Neuronal stem cell (in vitro differentiated cells): ENCODE measurements around the gene CACNA1H.

Source experiments
- DNase-seq: peaks from one replicate; pipeline ENCODE4 v3.0.0-alpha.2; 2013; ENCODE audit warnings: low spot score
- H2AFZ ChIP-seq: one replicate; pipeline ENCODE4 v1.6.1; 2013; ENCODE audit warnings: mild to moderate bottlenecking, low read length, inconsistent platforms
- H2AK5ac ChIP-seq: 2 replicates; pipeline ENCODE4 v1.6.1; 2013; ENCODE audit warnings: low read depth, mild to moderate bottlenecking, inconsistent platforms, low read length, moderate library complexity, mixed read lengths
- H2BK120ac ChIP-seq: 2 replicates; pipeline ENCODE4 v1.6.1; 2013; ENCODE audit warnings: low read depth, mild to moderate bottlenecking, inconsistent platforms, low read length, moderate library complexity, mixed read lengths
- H2BK12ac ChIP-seq: one replicate; pipeline ENCODE4 v1.6.1; 2013; ENCODE audit warnings: low read length, inconsistent platforms
- H2BK15ac ChIP-seq: 2 replicates; pipeline ENCODE4 v1.6.1; 2013; ENCODE audit warnings: mild to moderate bottlenecking, low read length, inconsistent platforms, mixed read lengths
- H2BK5ac ChIP-seq: one replicate; pipeline ENCODE4 v1.6.1; 2013; ENCODE audit warnings: inconsistent platforms, mild to moderate bottlenecking, low read length, moderate library complexity
- H3K14ac ChIP-seq: one replicate; pipeline ENCODE4 v1.6.1; 2013; ENCODE audit warnings: low read length, inconsistent platforms
- H3K18ac ChIP-seq: 2 replicates; pipeline ENCODE4 v1.6.1; 2013; ENCODE audit warnings: low read length, inconsistent platforms
- H3K23ac ChIP-seq: 2 replicates; pipeline ENCODE4 v1.6.1; 2013; ENCODE audit warnings: low read depth, mild to moderate bottlenecking, mixed read lengths, low read length, inconsistent platforms; ENCODE audit not compliant: poor library complexity
- H3K27ac ChIP-seq: replicated peaks from 3 replicates; pipeline ENCODE4 v1.5.1; 2013; ENCODE audit warnings: low read length, inconsistent platforms
- H3K27me3 ChIP-seq, 3 experiments: 2 replicates each; pipeline ENCODE4 v1.6.1; 2013; ENCODE audit warnings: low read length in 3 of 3, mild to moderate bottlenecking in 2 of 3, inconsistent platforms in 1 of 3, low read depth in 1 of 3, mixed read lengths in 1 of 3, moderate library complexity in 1 of 3; ENCODE audit not compliant: control insufficient read depth in 3 of 3, insufficient read depth in 3 of 3
- H3K36me3 ChIP-seq, 2 donors: replicated peaks in 1 of 2; 2 replicates each; pipeline ENCODE4 v1.6.1; 2013; ENCODE audit warnings: low read length in 2 of 2; ENCODE audit not compliant: control insufficient read depth in 2 of 2, insufficient read depth in 2 of 2
- H3K4ac ChIP-seq: 2 replicates; pipeline ENCODE4 v1.6.1; 2013; ENCODE audit warnings: inconsistent platforms, mild to moderate bottlenecking, low read length, moderate library complexity
- H3K4me1 ChIP-seq, 2 donors: 1 replicate in 1 of 2; 2 replicates in 1 of 2; pipeline ENCODE4 v1.6.1; 2013; ENCODE audit warnings: low read length in 2 of 2, low read depth in 1 of 2; ENCODE audit not compliant: control insufficient read depth in 2 of 2, insufficient read depth in 1 of 2
- H3K4me2 ChIP-seq: one replicate; pipeline ENCODE4 v1.6.1; 2013; ENCODE audit warnings: mild to moderate bottlenecking, low read length, inconsistent platforms; ENCODE audit not compliant: insufficient read depth, poor library complexity, severe bottlenecking
- H3K4me3 ChIP-seq, 2 donors: 2 replicates each; pipeline ENCODE4 v1.5.1; 2013; ENCODE audit warnings: low read length in 2 of 2, mild to moderate bottlenecking in 2 of 2, inconsistent platforms in 1 of 2, moderate library complexity in 1 of 2
- H3K79me1 ChIP-seq: one replicate; pipeline ENCODE4 v1.6.1; 2013; ENCODE audit warnings: low read depth, mild to moderate bottlenecking, inconsistent platforms, low read length, moderate library complexity
- H3K9ac ChIP-seq: one replicate; pipeline ENCODE4 v1.6.1; 2013; ENCODE audit warnings: mild to moderate bottlenecking, low read depth, low read length, inconsistent platforms; ENCODE audit not compliant: poor library complexity
- H3K9me3 ChIP-seq, 2 donors: replicated peaks in 1 of 2; 2 replicates each; pipeline versions ENCODE3 to v1.6.1; 2013; ENCODE audit warnings: low read length in 2 of 2, mild to moderate bottlenecking in 2 of 2, inconsistent platforms in 1 of 2, low read depth in 1 of 2, mixed read lengths in 1 of 2, moderate library complexity in 1 of 2; ENCODE audit not compliant: control insufficient read depth in 2 of 2, insufficient read depth in 1 of 2
- H4K8ac ChIP-seq: one replicate; pipeline ENCODE4 v1.6.1; 2013; ENCODE audit warnings: low read depth, mild to moderate bottlenecking, inconsistent platforms, low read length, moderate library complexity
- H4K91ac ChIP-seq: one replicate; pipeline ENCODE4 v1.6.1; 2013; ENCODE audit warnings: low read length, low read depth, mild to moderate bottlenecking, inconsistent platforms; ENCODE audit not compliant: poor library complexity
- WGBS, 2 donors: extraction: QIAGEN DNeasy Blood & Tissue Kit; methylation state at CpG; one replicate each; pipeline ENCODE4 v1.1.7; 2013; ENCODE audit warnings: missing lambda C conversion rate in 2 of 2, mixed read lengths in 1 of 2; ENCODE audit not compliant: insufficient read length in 2 of 2, insufficient replicate concordance in 1 of 2; ENCODE audit errors: extremely low coverage in 2 of 2; 5-methylcytosine and 5-hydroxymethylcytosine counted together

The CACNA1H gene

DNA sequence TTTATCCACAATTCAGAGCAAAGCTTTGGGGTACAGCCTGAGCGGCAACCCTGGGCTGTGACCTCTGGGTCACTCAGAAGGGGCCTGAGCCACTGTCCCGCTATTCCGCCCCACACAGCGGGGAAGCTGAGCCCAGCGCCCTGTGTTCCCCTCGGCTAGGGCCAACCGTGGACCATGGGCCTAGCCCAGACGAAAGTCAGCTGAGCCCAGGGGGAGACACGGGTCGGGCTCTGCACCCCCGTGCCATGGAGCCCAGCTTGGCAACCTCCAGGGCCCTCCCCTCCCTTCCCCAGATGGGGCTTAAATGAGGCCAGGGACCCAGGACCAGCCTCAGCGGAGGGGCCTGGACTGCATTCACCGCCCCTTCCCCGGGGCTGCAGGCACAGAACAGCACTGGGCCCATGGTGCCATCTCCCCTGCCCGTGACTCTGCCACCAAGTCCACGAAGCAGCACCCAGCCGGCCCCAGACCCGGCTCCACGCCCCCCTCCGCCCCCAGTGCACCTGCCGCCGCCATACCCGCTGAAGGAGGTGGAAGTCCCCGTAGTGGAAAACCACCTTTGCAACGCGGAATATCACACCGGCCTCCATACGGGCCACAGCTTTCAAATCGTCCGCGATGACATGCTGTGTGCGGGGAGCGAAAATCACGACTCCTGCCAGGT is 104.8 kb downstream of the CACNA1H start:
- Histone ChIP-seq H3K4me2 (no peak overlapping the region), H3K4me3 (no peak overlapping the region), H3K4ac (no peak overlapping the region), H3K27me3 (peaks cover 11 to 54% (median 38%) of the 10 kb centered on the region in 3 experiments), H2BK5ac (no peak overlapping the region), H3K36me3 (no peaks in the 10 kb centered on the region), H3K9ac (peak overlapping the region; percentile 44), H3K9me3 (no peaks in the 10 kb centered on the region), H2AK5ac (peak overlapping the region; percentile 92), H2BK15ac (peak overlapping the region; percentile 85), H3K4me1 (peaks cover 0 to 2% of the 10 kb centered on the region in 2 donors), H3K18ac (peak overlapping the region; percentile 38), H4K91ac (no peak overlapping the region), H3K23ac (peak overlapping the region; percentile 20), H3K14ac (peak overlapping the region; percentile 21), H2BK12ac (no peak overlapping the region), H2BK120ac (no peak overlapping the region), H3K79me1 (peaks cover 4% of the 10 kb centered on the region), H4K8ac (peak overlapping the region; percentile 6), H2AFZ (no peak overlapping the region), H3K27ac (no peak overlapping the region)
- no CpG with 5 or more reads among the region's 34 CpGs for WGBS, 2 donors
- DNase-seq, result no peak

DNA sequence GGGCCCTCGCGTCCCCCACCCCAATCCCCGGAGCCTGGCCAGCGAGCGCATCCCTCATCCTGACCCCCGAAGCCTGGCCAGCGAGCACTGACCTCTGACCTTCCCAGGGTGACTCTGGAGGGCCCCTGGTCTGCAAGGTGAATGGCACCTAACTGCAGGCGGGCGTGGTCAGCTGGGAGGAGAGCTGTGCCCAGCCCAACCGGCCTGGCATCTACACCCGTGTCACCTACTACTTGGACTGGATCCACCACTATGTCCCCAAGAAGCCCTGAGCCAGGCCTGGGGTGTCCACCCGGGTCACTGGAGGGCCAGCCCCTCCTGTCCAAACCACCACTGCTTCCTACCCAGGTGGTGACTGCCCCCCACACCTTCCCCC is 105.3 kb downstream of the CACNA1H start:
- Histone ChIP-seq H3K9ac (peak overlapping the region; percentile 50), H3K4me1 (peaks cover 0 to 2% of the 10 kb centered on the region in 2 donors), H2BK5ac (no peak overlapping the region), H3K27me3 (peaks cover 11 to 58% (median 38%) of the 10 kb centered on the region in 3 experiments), H3K27ac (no peak overlapping the region), H3K79me1 (peaks cover 4% of the 10 kb centered on the region), H2AFZ (no peak overlapping the region), H2BK15ac (peak overlapping the region; percentile 83), H3K36me3 (no peaks in the 10 kb centered on the region), H3K14ac (peak overlapping the region; percentile 56), H4K91ac (no peak overlapping the region), H2BK120ac (no peak overlapping the region), H3K4me3 (no peak overlapping the region), H3K18ac (peak overlapping the region; percentile 38), H3K23ac (peak overlapping the region; percentile 20), H3K4ac (no peak overlapping the region), H2BK12ac (no peak overlapping the region), H2AK5ac (no peak overlapping the region), H4K8ac (no peak overlapping the region), H3K9me3 (no peaks in the 10 kb centered on the region), H3K4me2 (no peak overlapping the region)
- no peak for DNase-seq
- WGBS, 2 donors, result no CpG with 5 or more reads among the region's 12 CpGs

DNA sequence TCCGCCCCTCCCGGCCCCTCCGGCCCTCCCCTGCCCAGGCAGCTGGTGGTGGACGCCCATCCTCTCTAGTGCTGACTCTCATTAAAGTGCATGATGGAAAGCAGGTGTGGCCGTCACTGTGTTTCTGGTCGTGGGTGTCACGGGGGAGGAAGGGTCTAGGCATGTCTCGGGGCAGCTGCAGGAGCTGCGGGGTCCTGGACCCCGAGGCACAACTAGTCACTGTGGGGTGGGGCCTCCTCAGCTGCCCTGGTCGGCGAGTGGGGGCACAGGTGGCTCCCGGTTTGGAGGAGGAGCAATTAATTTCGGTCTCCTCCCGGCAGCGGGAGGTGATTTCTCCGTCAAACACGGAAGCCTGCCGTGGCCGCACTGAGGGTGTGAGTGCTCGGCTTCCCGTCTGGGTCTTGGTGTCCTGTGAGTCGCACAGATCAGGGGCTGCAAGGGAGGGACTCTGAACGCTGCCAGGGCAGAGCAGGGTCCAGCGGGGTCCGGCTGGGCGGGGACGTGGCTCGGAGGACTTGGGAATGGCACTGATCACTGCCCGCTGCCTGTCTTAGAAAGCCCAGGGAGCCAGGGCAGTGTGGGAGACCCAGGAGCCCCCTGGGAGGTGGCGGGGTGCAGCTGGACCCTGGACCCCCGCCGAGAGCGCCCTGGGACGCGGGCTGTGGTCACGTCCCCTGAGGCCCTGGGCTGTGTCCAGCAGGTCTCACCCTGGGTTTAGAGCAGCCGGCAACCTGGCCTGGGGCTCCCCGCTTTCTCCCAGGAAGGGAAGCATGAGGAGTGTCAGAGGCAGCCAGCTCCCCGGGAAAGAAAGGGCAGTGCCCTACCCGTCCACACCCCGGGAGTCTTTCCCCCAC is 106.2 kb downstream of the CACNA1H start:
- Histone ChIP-seq H2BK120ac (no peak overlapping the region), H3K4me3 (no peak overlapping the region)
- no peak for DNase-seq

DNA sequence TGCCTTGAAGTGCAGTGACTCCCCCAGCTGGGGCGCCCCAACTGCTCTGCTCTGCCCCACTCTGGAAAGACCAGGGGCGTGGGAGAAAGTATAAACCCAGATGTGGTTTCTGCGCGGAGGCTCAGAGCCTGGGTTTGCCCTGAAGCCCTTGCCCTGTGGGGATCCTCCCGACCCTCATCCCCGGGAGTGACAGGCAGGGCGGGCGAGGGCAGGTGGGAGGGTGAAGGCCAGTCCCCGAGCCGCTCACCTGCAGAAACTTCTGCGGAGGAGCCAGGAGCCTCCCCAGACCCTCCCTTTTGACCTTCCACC is 106.8 kb downstream of the CACNA1H start:
- Histone ChIP-seq H3K4me3 (no peak overlapping the region), H3K9me3 (peaks cover 0 to 5% of the 10 kb centered on the region in 2 donors), H3K18ac (no peak overlapping the region), H3K14ac (peak overlapping the region; percentile 82), H3K4me2 (no peak overlapping the region), H3K27me3 (peaks cover 11 to 58% (median 38%) of the 10 kb centered on the region in 3 experiments), H2BK12ac (no peak overlapping the region), H3K9ac (peak overlapping the region; percentile 44), H3K23ac (peak overlapping the region; percentile 80), H2AK5ac (peak overlapping the region; percentile 92), H2BK120ac (no peak overlapping the region), H2BK5ac (peak overlapping the region; percentile 13), H3K27ac (no peak overlapping the region), H2BK15ac (peak overlapping the region; percentile 85), H3K36me3 (no peaks in the 10 kb centered on the region), H3K79me1 (peaks cover 4% of the 10 kb centered on the region), H4K8ac (no peak overlapping the region), H3K4me1 (peaks cover 0 to 2% of the 10 kb centered on the region in 2 donors), H2AFZ (no peak overlapping the region), H4K91ac (no peak overlapping the region), H3K4ac (no peak overlapping the region)
- no CpG with 5 or more reads among the region's 11 CpGs for WGBS, 2 donors
- no peak for DNase-seq

More for the DNA sequence above, 106.2 kb downstream of the CACNA1H start:
- H4K8ac ChIP-seq, result no peak overlapping the region
- peak overlapping the region; percentile 73 for H3K23ac ChIP-seq
- H2BK5ac ChIP-seq, result peak overlapping the region; percentile 66
- H3K9me3 ChIP-seq, result no peaks in the 10 kb centered on the region
- peaks cover 4% of the 10 kb centered on the region for H3K79me1 ChIP-seq
- H3K27me3 ChIP-seq, result peaks cover 11 to 58% (median 38%) of the 10 kb centered on the region in 3 experiments
- peak overlapping the region; percentile 44 for H3K9ac ChIP-seq
- no peak overlapping the region for H3K27ac ChIP-seq
- peak overlapping the region; percentile 72 for H4K91ac ChIP-seq
- peak overlapping the region; percentile 31 for H3K4me2 ChIP-seq
- no peaks in the 10 kb centered on the region for H3K36me3 ChIP-seq
- H2AK5ac ChIP-seq, result peak overlapping the region; percentile 46
- H2BK15ac ChIP-seq, result peak overlapping the region; percentile 85
- peak overlapping the region; percentile 45 for H2AFZ ChIP-seq
- peak overlapping the region; percentile 22 for H2BK12ac ChIP-seq
- no CpG with 5 or more reads among the region's 42 CpGs for WGBS, 2 donors
- H3K14ac ChIP-seq, result peak overlapping the region; percentile 97
- H3K4me1 ChIP-seq, result peaks cover 0 to 2% of the 10 kb centered on the region in 2 donors
- peak overlapping the region; percentile 38 for H3K18ac ChIP-seq
- H3K4ac ChIP-seq, result no peak overlapping the region
